Measurements from ENCODE around the gene AQR.
"Not testable (repeated sequence)": the region's sequence is repeated elsewhere in the genome, so short reads cannot be mapped to it uniquely, and the experiment has no call there.

The AQR gene

GRCh38 chr15:34944936-34945335 is 24.6 kb downstream of the AQR start:
- Histone ChIP-seq H3K36me3 (ENCODE audit: control insufficient read depth, low read length) (peaks cover 51% of the 10 kb centered on the region), H3K4me2 (ENCODE audit: low read length) (no peak overlapping the region), H3K27ac (ENCODE audit: low read depth, low read length) (no peak overlapping the region), H3K79me2 (ENCODE audit: control insufficient read depth, low read length) (no peaks in the 10 kb centered on the region), H3K9me3 (ENCODE audit: control insufficient read depth, insufficient read depth, low read length) (no peaks in the 10 kb centered on the region), H3K4me1 (ENCODE audit: control insufficient read depth, low read length) (no peaks in the 10 kb centered on the region), H3K27me3 (ENCODE audit: control insufficient read depth, low read length) (no peaks in the 10 kb centered on the region), H3K9me2 (replicated peaks; ENCODE audit: control insufficient read depth, low read length) (no peaks in the 10 kb centered on the region), H4K20me1 (ENCODE audit: control insufficient read depth, insufficient read depth, low read depth, low read length) (no peaks in the 10 kb centered on the region), H3F3A (ENCODE audit: control insufficient read depth, insufficient read depth) (no peaks in the 10 kb centered on the region), H3K4me3 (ENCODE audit: low read length) (no peak overlapping the region)
- TF ChIP-seq, protein P1, sequence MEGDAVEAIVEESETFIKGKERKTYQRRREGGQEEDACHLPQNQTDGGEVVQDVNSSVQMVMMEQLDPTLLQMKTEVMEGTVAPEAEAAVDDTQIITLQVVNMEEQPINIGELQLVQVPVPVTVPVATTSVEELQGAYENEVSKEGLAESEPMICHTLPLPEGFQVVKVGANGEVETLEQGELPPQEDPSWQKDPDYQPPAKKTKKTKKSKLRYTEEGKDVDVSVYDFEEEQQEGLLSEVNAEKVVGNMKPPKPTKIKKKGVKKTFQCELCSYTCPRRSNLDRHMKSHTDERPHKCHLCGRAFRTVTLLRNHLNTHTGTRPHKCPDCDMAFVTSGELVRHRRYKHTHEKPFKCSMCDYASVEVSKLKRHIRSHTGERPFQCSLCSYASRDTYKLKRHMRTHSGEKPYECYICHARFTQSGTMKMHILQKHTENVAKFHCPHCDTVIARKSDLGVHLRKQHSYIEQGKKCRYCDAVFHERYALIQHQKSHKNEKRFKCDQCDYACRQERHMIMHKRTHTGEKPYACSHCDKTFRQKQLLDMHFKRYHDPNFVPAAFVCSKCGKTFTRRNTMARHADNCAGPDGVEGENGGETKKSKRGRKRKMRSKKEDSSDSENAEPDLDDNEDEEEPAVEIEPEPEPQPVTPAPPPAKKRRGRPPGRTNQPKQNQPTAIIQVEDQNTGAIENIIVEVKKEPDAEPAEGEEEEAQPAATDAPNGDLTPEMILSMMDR (IDR thresholded peaks at IDR 0.05; ENCODE audit: low read depth, low read length, poor library complexity, severe bottlenecking): no peak
- no peak for TF ChIP-seq EZH2phosphoT487 (IDR thresholded peaks at IDR 0.05; ENCODE audit: borderline replicate concordance, low read length)

GRCh38 chr15:34943711-34944110 is 25.8 kb downstream of the AQR start:
- Histone ChIP-seq H3K36me3 (ENCODE audit: control insufficient read depth, low read length) (peaks cover 59% of the 10 kb centered on the region), H3K4me1 (ENCODE audit: control insufficient read depth, low read length) (no peaks in the 10 kb centered on the region), H3F3A (ENCODE audit: control insufficient read depth, insufficient read depth) (no peaks in the 10 kb centered on the region), H3K4me3 (ENCODE audit: low read length) (no peak overlapping the region), H3K27ac (ENCODE audit: low read depth, low read length) (no peak overlapping the region), H3K9me3 (ENCODE audit: control insufficient read depth, insufficient read depth, low read length) (no peaks in the 10 kb centered on the region), H3K27me3 (ENCODE audit: control insufficient read depth, low read length) (no peaks in the 10 kb centered on the region), H3K4me2 (ENCODE audit: low read length) (no peak overlapping the region), H3K9me2 (replicated peaks; ENCODE audit: control insufficient read depth, low read length) (no peaks in the 10 kb centered on the region), H3K79me2 (ENCODE audit: control insufficient read depth, low read length) (no peaks in the 10 kb centered on the region), H4K20me1 (ENCODE audit: control insufficient read depth, insufficient read depth, low read depth, low read length) (no peaks in the 10 kb centered on the region)
- no peak for TF ChIP-seq EZH2phosphoT487 (IDR thresholded peaks at IDR 0.05; ENCODE audit: borderline replicate concordance, low read length)
- TF ChIP-seq, protein P1 (IDR thresholded peaks at IDR 0.05; ENCODE audit: low read depth, low read length, poor library complexity, severe bottlenecking): no peak

- H3K27me3 ChIP-seq (ENCODE audit: control insufficient read depth, low read length); H4K20me1 ChIP-seq (ENCODE audit: control insufficient read depth, insufficient read depth, low read depth, low read length); H3K9me3 ChIP-seq (ENCODE audit: control insufficient read depth, insufficient read depth, low read length); H3K9me2 ChIP-seq (replicated peaks; ENCODE audit: control insufficient read depth, low read length); H3F3A ChIP-seq (ENCODE audit: control insufficient read depth, insufficient read depth); H3K79me2 ChIP-seq (ENCODE audit: control insufficient read depth, low read length); H3K27ac ChIP-seq (ENCODE audit: low read depth, low read length); H3K4me2 ChIP-seq (ENCODE audit: low read length); H3K4me1 ChIP-seq (ENCODE audit: control insufficient read depth, low read length); H3K4me3 ChIP-seq (ENCODE audit: low read length): not testable (repeated sequence)
- H3K36me3 ChIP-seq (ENCODE audit: control insufficient read depth, low read length): peaks cover 61% of the 10 kb centered on the region
These were observed 26.3 kb downstream of the AQR start for GRCh38 chr15:34943264-34943663.

GRCh38 chr15:34942363-34942762 is 27.2 kb downstream of the AQR start:
- Histone ChIP-seq H3K4me1 (ENCODE audit: control insufficient read depth, low read length) (no peaks in the 10 kb centered on the region), H3K4me3 (ENCODE audit: low read length) (no peak overlapping the region), H4K20me1 (ENCODE audit: control insufficient read depth, insufficient read depth, low read depth, low read length) (no peaks in the 10 kb centered on the region), H3K36me3 (ENCODE audit: control insufficient read depth, low read length) (peaks cover 58% of the 10 kb centered on the region), H3K9me2 (replicated peaks; ENCODE audit: control insufficient read depth, low read length) (no peaks in the 10 kb centered on the region), H3K27me3 (ENCODE audit: control insufficient read depth, low read length) (no peaks in the 10 kb centered on the region), H3K4me2 (ENCODE audit: low read length) (no peak overlapping the region), H3F3A (ENCODE audit: control insufficient read depth, insufficient read depth) (no peaks in the 10 kb centered on the region), H3K9me3 (ENCODE audit: control insufficient read depth, insufficient read depth, low read length) (no peaks in the 10 kb centered on the region), H3K27ac (ENCODE audit: low read depth, low read length) (no peak overlapping the region), H3K79me2 (ENCODE audit: control insufficient read depth, low read length) (no peaks in the 10 kb centered on the region)
- TF ChIP-seq EZH2phosphoT487 (IDR thresholded peaks at IDR 0.05; ENCODE audit: borderline replicate concordance, low read length): no peak
- TF ChIP-seq, protein P1 (IDR thresholded peaks at IDR 0.05; ENCODE audit: low read depth, low read length, poor library complexity, severe bottlenecking): no peak
